GM12878 (cell line): ENCODE results near the gene HSF5. TPM values are rescaled to one million over a fixed set of nuclear protein-coding genes. Genes with fewer than 3 reads are reported as not detected.

ENCODE experiments used
- ATAC-seq: fragments of 200-7000 bp; cut with Tn5 transposase; 3 replicates; pipeline ENCODE4 v1.9.1; 2020; ENCODE audit warnings: mild to moderate bottlenecking, moderate library complexity
- BruUV-seq: library from RNA; stranded (reverse); fragments of 400-500 nt; replicated peaks from 2 replicates; lab custom pipeline; 2021; lab: Mats Ljungman, UMichigan
- CTCF ChIA-PET: fragments of 300-600 bp; sonication (Branson Sonifier 250); formaldehyde crosslinking; extraction: SDS; loops from one replicate; lab custom pipeline; 2021; ENCODE audit warnings: inconsistent platforms; lab: Yijun Ruan, JAX
- POLR2A ChIA-PET: fragments of 350-600 bp; formaldehyde crosslinking; extraction: SDS; loops from one replicate; lab custom pipeline; 2021; ENCODE audit warnings: inconsistent platforms; lab: Charles Lee
- RAD21 ChIA-PET: fragments of 300-600 bp; sonication (Branson Sonifier 250); formaldehyde crosslinking; loops from one replicate; lab custom pipeline; 2023; ENCODE audit warnings: antibody characterized with exemption; ENCODE audit not compliant: unreplicated experiment; lab: Charles Lee
- SMC1A ChIA-PET: fragments of 300-600 bp; sonication (Branson Sonifier 250); formaldehyde crosslinking; loops from one replicate; lab custom pipeline; 2023; ENCODE audit not compliant: unreplicated experiment, uncharacterized antibody; lab: Charles Lee
- DNase-seq: peaks from one replicate; pipeline ENCODE4 v3.0.0-alpha.2; 2011; ENCODE audit warnings: low read depth, low spot score
- FAIRE-seq: peaks from 3 replicates; lab custom pipeline; 2011; peaks lifted over from hg19 to GRCh38; lab: Jason Lieb, UNC
- H2AFZ ChIP-seq: 2 replicates; pipeline ENCODE4 v1.6.0; 2011; ENCODE audit warnings: low read depth, low read length, control low read depth; ENCODE audit not compliant: control insufficient read depth
- H3K27ac ChIP-seq: 2 replicates; pipeline ENCODE4 v1.5.1; 2011; ENCODE audit warnings: control low read depth; ENCODE audit not compliant: control insufficient read depth, insufficient read depth
- H3K27me3 ChIP-seq, 2 experiments: replicated peaks in 1 of 2; 2 replicates each; pipeline versions ENCODE4 v1.6.0 to v1.6.1; 2011; ENCODE audit warnings: low read length in 1 of 2; ENCODE audit not compliant: control insufficient read depth in 2 of 2, insufficient read depth in 2 of 2
- H3K36me3 ChIP-seq, 2 experiments: 2 replicates each; pipeline ENCODE4 v1.5.1; 2011; ENCODE audit warnings: low read length in 1 of 2; ENCODE audit not compliant: control insufficient read depth in 2 of 2, insufficient read depth in 2 of 2
- H3K4me1 ChIP-seq: 2 replicates; pipeline ENCODE4 v1.6.1; 2011; ENCODE audit warnings: mild to moderate bottlenecking, low read length, moderate library complexity, mixed read lengths; ENCODE audit not compliant: control insufficient read depth, insufficient read depth
- H3K4me2 ChIP-seq: 2 replicates; pipeline ENCODE4 v1.6.0; 2011; ENCODE audit warnings: control low read depth; ENCODE audit not compliant: control insufficient read depth, insufficient read depth
- H3K4me3 ChIP-seq: fragments of 200-600 bp; sonication (generic); 2 replicates; pipeline ENCODE4 v1.5.1; 2016
- H3K79me2 ChIP-seq: 2 replicates; pipeline ENCODE4 v1.6.0; 2011; ENCODE audit warnings: low read length; ENCODE audit not compliant: control insufficient read depth, insufficient read depth
- H3K9ac ChIP-seq: 2 replicates; pipeline ENCODE4 v1.8.0; 2011; ENCODE audit warnings: low read length, control low read depth, mixed read lengths; ENCODE audit not compliant: control insufficient read depth, insufficient read depth
- H3K9me3 ChIP-seq: replicated peaks from 3 replicates; pipeline ENCODE4 v1.5.1; 2011; ENCODE audit warnings: mild to moderate bottlenecking, low read length; ENCODE audit not compliant: control insufficient read depth, insufficient read depth
- H4K20me1 ChIP-seq: 2 replicates; pipeline ENCODE4 v1.6.0; 2011; ENCODE audit not compliant: control insufficient read depth, insufficient read depth
- ATF7 ChIP-seq: fragments of 450-650 bp; IDR thresholded peaks from 2 replicates; pipeline ENCODE4 v1.6.1; 2016; ENCODE audit warnings: low read depth, mild to moderate bottlenecking
- BCL11A ChIP-seq: IDR thresholded peaks from 2 replicates; pipeline ENCODE4 v1.6.1; 2011; ENCODE audit warnings: low read depth, low read length
- EP300 ChIP-seq, 2 experiments: fragments of 150-350 bp in 1 of 2; IDR thresholded peaks; 2 replicates each; pipeline ENCODE4 v1.6.1; 2011 to 2012; ENCODE audit warnings: low read depth in 2 of 2, low read length in 2 of 2, borderline replicate concordance in 1 of 2, improper control_type of control experiment in 1 of 2, inconsistent platforms in 1 of 2; ENCODE audit not compliant: control insufficient read depth in 1 of 2
- EZH2 ChIP-seq: IDR thresholded peaks from 2 replicates; pipeline ENCODE4 v1.6.1; 2012; ENCODE audit warnings: low read depth, mild to moderate bottlenecking, control low read depth, inconsistent platforms, low read length, borderline replicate concordance; ENCODE audit not compliant: control insufficient read depth
- GABPA ChIP-seq: IDR thresholded peaks from 2 replicates; pipeline ENCODE4 v1.6.1; 2014; ENCODE audit warnings: antibody characterized with exemption, low read depth, mild to moderate bottlenecking, inconsistent platforms
- IKZF1 ChIP-seq: fragments of 450-650 bp; conservative IDR thresholded peaks from 2 replicates; pipeline ENCODE4 v1.6.1; 2017; ENCODE audit warnings: antibody characterized with exemption, mild to moderate bottlenecking
- IRF4 ChIP-seq: IDR thresholded peaks from 2 replicates; pipeline ENCODE4 v1.6.1; 2011; ENCODE audit warnings: low read depth, low read length
- MLLT1 ChIP-seq: fragments of 450-650 bp; IDR thresholded peaks from 2 replicates; pipeline ENCODE4 v1.6.1; 2016; ENCODE audit warnings: mild to moderate bottlenecking
- PBX3 ChIP-seq: IDR thresholded peaks from 2 replicates; pipeline ENCODE4 v1.6.1; 2011; ENCODE audit warnings: mild to moderate bottlenecking, low read depth, low read length, moderate library complexity; ENCODE audit not compliant: insufficient replicate concordance
- RAD51 ChIP-seq: fragments of 450-650 bp; IDR thresholded peaks from 2 replicates; pipeline ENCODE4 v1.6.1; 2016; ENCODE audit warnings: moderate library complexity, mild to moderate bottlenecking, inconsistent platforms
- RCOR1 ChIP-seq: conservative IDR thresholded peaks from 2 replicates; pipeline ENCODE4 v1.6.1; 2012; ENCODE audit warnings: low read depth, low read length, improper control_type of control experiment
- SIN3A ChIP-seq: IDR thresholded peaks from 2 replicates; pipeline ENCODE4 v1.6.1; 2012; ENCODE audit warnings: low read depth, low read length, improper control_type of control experiment
- SP1 ChIP-seq: IDR thresholded peaks from one replicate; pipeline ENCODE4 v1.6.1; 2011; ENCODE audit warnings: low read depth, low read length
- ZBED1 ChIP-seq: IDR thresholded peaks from 2 replicates; pipeline ENCODE4 v1.6.1; 2016; ENCODE audit warnings: borderline replicate concordance
- WGBS: methylation state at CpG from one replicate; pipeline ENCODE4 v1.1.6; 2016; ENCODE audit warnings: low lambda C conversion rate; ENCODE audit not compliant: insufficient replicate concordance, insufficient coverage; ENCODE audit errors: missing lambda C conversion rate; 5-methylcytosine and 5-hydroxymethylcytosine counted together
- in situ Hi-C: fragments of 300-500 bp; cut with MboI; formaldehyde crosslinking; loops from 9 replicates; pipeline ENCODE4 v1.14.3; 2018; ENCODE audit warnings: mixed read lengths
- intact Hi-C: fragments of 100-400 bp; cut with micrococcal nuclease; formaldehyde crosslinking; loops from one replicate; pipeline ENCODE4 v1.14.2; 2022; ENCODE audit not compliant: unreplicated experiment
- polyA plus RNA-seq, 11 experiments: library from polyadenylated mRNA; depleted of rRNA in 4 of 11; unstranded in 6 of 11; stranded (reverse) in 5 of 11; fragments of >200 nt; fragmentation: Nextera tagmentation in 4 of 11; fragmentation: Illumina TruSeq in 1 of 11; extraction: Ambion mirVana in 4 of 11; extraction: Trizol in 1 of 11; gene quantifications; 1 replicate in 1 of 11; 2 replicates in 10 of 11; pipeline versions ENCODE4 v1.2.1 to v1.2.3, GENCODE V29; 2011 to 2016; ENCODE audit warnings: inconsistent platforms in 2 of 11, missing spikeins in 2 of 11, low read depth in 1 of 11
- total RNA-seq, 4 experiments: library from RNA; depleted of rRNA in 3 of 4; stranded (reverse); fragments of >200 nt in 3 of 4; fragmentation: Illumina TruSeq in 1 of 4; extraction: Trizol in 1 of 4; gene quantifications; 2 replicates each; pipeline versions ENCODE4 v1.2.1 to v1.2.3, GENCODE V29; 2013 to 2021
- TF ChIP-seq, protein P1 (sequence below): fragments of 450-650 bp; IDR thresholded peaks from 2 replicates; pipeline ENCODE4 v1.6.1; 2017; ENCODE audit warnings: borderline replicate concordance
- TF ChIP-seq, protein P2 (sequence below): IDR thresholded peaks from 2 replicates; pipeline ENCODE4 v1.6.1; 2011; ENCODE audit warnings: low read depth, mild to moderate bottlenecking, low read length, moderate library complexity, borderline replicate concordance; ENCODE audit errors: extremely low read depth
- TF ChIP-seq, protein P3 (sequence below): fragments of 450-650 bp; IDR thresholded peaks from 2 replicates; pipeline ENCODE4 v1.6.1; 2016; ENCODE audit warnings: mild to moderate bottlenecking

Gene HSF5
- total and polyA plus RNA-seq, 10 of the 15 experiments (the other 5 are each of a cell fraction or from before 2014, with no cell fraction given), result 0.02 to 0.18 (median 0.06) TPM; not detected in 4

DNA sequence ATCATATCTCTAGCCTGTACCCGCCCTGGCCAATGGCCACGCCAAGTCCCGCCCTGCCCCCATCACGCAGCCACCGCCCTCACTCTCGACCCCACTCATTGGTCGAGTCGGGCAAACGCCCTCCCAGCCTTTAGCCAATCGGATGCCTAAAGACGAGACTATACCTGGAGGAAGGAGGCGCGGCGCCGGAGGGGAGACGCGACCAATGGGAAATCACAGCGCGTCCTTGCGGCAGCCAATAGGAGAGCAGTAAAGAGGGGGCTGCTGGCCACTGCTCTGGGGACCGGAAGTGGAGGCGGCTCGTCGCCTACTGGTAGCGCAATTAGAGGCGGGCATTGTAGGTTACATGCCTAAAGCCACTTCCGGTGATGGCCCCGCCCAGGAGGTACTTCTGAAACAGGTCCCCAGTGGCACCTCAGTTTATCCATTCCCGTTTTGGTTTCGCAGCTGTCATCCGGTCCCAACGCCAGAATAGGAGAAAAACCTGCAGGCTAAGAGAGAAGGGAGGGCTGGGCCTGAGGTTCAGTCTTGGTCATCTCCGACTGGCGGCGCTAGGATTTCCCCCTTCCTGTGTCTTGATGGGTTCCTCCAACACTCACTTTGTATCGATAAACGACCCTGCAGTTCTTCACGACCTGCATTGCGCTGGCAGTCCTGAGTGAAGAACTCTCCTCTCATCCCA, 29.9 kb upstream of the HSF5 start:
- ChIA-PET RAD21 (interaction anchor here (0.9 to 3.9 kb wide), 12 partner anchors 12 to 490 kb away, joined by 3 to 37 read pairs (median 3); no protein-coding TSS in a partner anchor), SMC1A (interaction anchor here (0.8 to 2.3 kb wide), 10 partner anchors 8 to 635 kb away, joined by 3 to 28 read pairs (median 4); no protein-coding TSS in a partner anchor), CTCF (interaction anchor here (0.8 to 2.6 kb wide), 19 partner anchors 8 to 921 kb away, joined by 3 to 23 read pairs (median 4); partner anchors contain the start of genes RAD51C and TEX14), POLR2A (interaction anchor here (0.8 to 1.4 kb wide), 5 partner anchors 13 to 484 kb away, joined by 3 to 4 read pairs (median 3); partner anchors contain the start of gene SUPT4H1)
- TSS peak; percentile 95 for BruUV-seq
- Histone ChIP-seq H4K20me1 (no peaks in the 10 kb centered on the region), H3K79me2 (peaks cover 28% of the 10 kb centered on the region), H3K27me3 (no peaks in the 10 kb centered on the region), H3K9me3 (no peaks in the 10 kb centered on the region; the same call in 2 of the 3 replicates), H3K36me3 (no peaks in the 10 kb centered on the region), H3K4me1 (peaks cover 18% of the 10 kb centered on the region), H2AFZ (peak overlapping the region; percentile 100), H3K4me3 (peak overlapping the region; percentile 99), H3K27ac (peak overlapping the region; percentile 93), H3K9ac (peak overlapping the region; percentile 97), H3K4me2 (peak overlapping the region; percentile 78)
- ATAC-seq (peak; percentile 89), DNase-seq (peak; percentile 99), FAIRE-seq (peak; percentile 100)
- under 1% methylated on average over 39 of the region's 39 CpGs for WGBS
- intact Hi-C loops, result loop anchor here (1.0 to 5.0 kb wide), 7 partner anchors 69 to 487 kb away; no protein-coding TSS in a partner anchor
- in situ Hi-C loops, result no loop called here
- TF ChIP-seq RCOR1 (peak; percentile 11; the same call in 1 of the 2 replicates), BCL11A (no peak), PBX3 (peak; percentile 21), MLLT1 (0 out of 2 replicates have a peak, but pooled peaks have one; percentile 32), EZH2 (no peak), ZBED1 (no peak), GABPA (peak; percentile 95), SIN3A (no peak; the same call in none of the 2 replicates), RAD51 (no peak), IRF4 (peak; percentile 58; the same call in 1 of the 2 replicates), IKZF1 (peak; percentile 68), SP1 (peak; percentile 95), ATF7 (peak; percentile 88), EP300 (IDR thresholded peaks at IDR 0.05; ENCODE audit: borderline replicate concordance in 1 of 2, control insufficient read depth in 1 of 2, low read depth in 2 of 2, low read length in 2 of 2) (peak in 1 of 2 experiments; percentile 44; a peak in 1 of 4 replicates)
- TF ChIP-seq, protein P1, sequence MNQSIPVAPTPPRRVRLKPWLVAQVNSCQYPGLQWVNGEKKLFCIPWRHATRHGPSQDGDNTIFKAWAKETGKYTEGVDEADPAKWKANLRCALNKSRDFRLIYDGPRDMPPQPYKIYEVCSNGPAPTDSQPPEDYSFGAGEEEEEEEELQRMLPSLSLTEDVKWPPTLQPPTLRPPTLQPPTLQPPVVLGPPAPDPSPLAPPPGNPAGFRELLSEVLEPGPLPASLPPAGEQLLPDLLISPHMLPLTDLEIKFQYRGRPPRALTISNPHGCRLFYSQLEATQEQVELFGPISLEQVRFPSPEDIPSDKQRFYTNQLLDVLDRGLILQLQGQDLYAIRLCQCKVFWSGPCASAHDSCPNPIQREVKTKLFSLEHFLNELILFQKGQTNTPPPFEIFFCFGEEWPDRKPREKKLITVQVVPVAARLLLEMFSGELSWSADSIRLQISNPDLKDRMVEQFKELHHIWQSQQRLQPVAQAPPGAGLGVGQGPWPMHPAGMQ, result no peak
- TF ChIP-seq, protein P2, sequence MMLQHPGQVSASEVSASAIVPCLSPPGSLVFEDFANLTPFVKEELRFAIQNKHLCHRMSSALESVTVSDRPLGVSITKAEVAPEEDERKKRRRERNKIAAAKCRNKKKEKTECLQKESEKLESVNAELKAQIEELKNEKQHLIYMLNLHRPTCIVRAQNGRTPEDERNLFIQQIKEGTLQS, result peak; percentile 12; the same call in 1 of the 2 replicates
- TF ChIP-seq, protein P3, sequence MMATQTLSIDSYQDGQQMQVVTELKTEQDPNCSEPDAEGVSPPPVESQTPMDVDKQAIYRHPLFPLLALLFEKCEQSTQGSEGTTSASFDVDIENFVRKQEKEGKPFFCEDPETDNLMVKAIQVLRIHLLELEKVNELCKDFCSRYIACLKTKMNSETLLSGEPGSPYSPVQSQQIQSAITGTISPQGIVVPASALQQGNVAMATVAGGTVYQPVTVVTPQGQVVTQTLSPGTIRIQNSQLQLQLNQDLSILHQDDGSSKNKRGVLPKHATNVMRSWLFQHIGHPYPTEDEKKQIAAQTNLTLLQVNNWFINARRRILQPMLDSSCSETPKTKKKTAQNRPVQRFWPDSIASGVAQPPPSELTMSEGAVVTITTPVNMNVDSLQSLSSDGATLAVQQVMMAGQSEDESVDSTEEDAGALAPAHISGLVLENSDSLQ, result peak; percentile 51
